H1 (cell line): ENCODE data around the gene ME1. TPM values are rescaled to one million over a fixed set of nuclear protein-coding genes. Genes with fewer than 3 reads are reported as not detected.

Experiments used
- CTCF ChIA-PET: fragments of 300-600 bp; sonication (Branson Sonifier 250); formaldehyde crosslinking; loops from one replicate; lab custom pipeline; 2021; ENCODE audit not compliant: partially characterized antibody; lab: Charles Lee
- POLR2A ChIA-PET: fragments of 300-600 bp; sonication (Branson Sonifier 250); formaldehyde crosslinking; loops from one replicate; lab custom pipeline; 2021; ENCODE audit warnings: inconsistent platforms; ENCODE audit not compliant: partially characterized antibody; lab: Charles Lee
- DNase-seq, 2 experiments: peaks; one replicate each; pipeline versions ENCODE4 v3.0.0 to v3.0.0-alpha.2; 2010 to 2022; ENCODE audit warnings: low spot score in 2 of 2, low read depth in 1 of 2, mixed read lengths in 1 of 2
- FAIRE-seq: peaks from 2 replicates; lab custom pipeline; 2011; peaks lifted over from hg19 to GRCh38; lab: Jason Lieb, UNC
- H2AFZ ChIP-seq: 2 replicates; pipeline ENCODE4 v1.8.1; 2012; ENCODE audit warnings: low read length, inconsistent platforms
- H2AK5ac ChIP-seq: 2 replicates; pipeline ENCODE4 v1.6.1; 2013; ENCODE audit warnings: low read depth, low read length
- H2BK120ac ChIP-seq: replicated peaks from 2 replicates; pipeline ENCODE3; 2013; ENCODE audit warnings: low read depth, low read length, inconsistent platforms
- H2BK12ac ChIP-seq: 2 replicates; pipeline ENCODE4 v1.6.1; 2013; ENCODE audit warnings: low read depth, low read length
- H2BK15ac ChIP-seq: 2 replicates; pipeline ENCODE4 v1.6.1; 2013; ENCODE audit warnings: low read length
- H2BK20ac ChIP-seq: 2 replicates; pipeline ENCODE4 v1.6.1; 2013; ENCODE audit warnings: low read length
- H2BK5ac ChIP-seq: 2 replicates; pipeline ENCODE4 v1.6.1; 2013; ENCODE audit warnings: low read depth, low read length
- H3K14ac ChIP-seq: 2 replicates; pipeline ENCODE4 v1.6.1; 2013; ENCODE audit warnings: inconsistent platforms; ENCODE audit not compliant: insufficient read length
- H3K18ac ChIP-seq: 2 replicates; pipeline ENCODE4 v1.6.1; 2013; ENCODE audit warnings: low read length; ENCODE audit errors: extremely low read depth
- H3K23ac ChIP-seq: 2 replicates; pipeline ENCODE4 v1.6.1; 2013; ENCODE audit warnings: inconsistent platforms; ENCODE audit not compliant: insufficient read length
- H3K23me2 ChIP-seq: 2 replicates; pipeline ENCODE4 v1.6.1; 2013; ENCODE audit warnings: low read depth, low read length
- H3K27ac ChIP-seq: 2 replicates; pipeline ENCODE4 v1.6.1; 2011; ENCODE audit warnings: low read depth, low read length, inconsistent platforms
- H3K27me3 ChIP-seq, 4 experiments: replicated peaks in 1 of 4; 1 replicate in 1 of 4; 2 replicates in 3 of 4; pipeline versions ENCODE4 v1.6.1 to v1.8.1; 2011 to 2013; ENCODE audit warnings: low read length in 3 of 4, mild to moderate bottlenecking in 3 of 4, inconsistent platforms in 2 of 4, mixed read lengths in 2 of 4, moderate library complexity in 1 of 4; ENCODE audit not compliant: control insufficient read depth in 3 of 4, insufficient read depth in 3 of 4; ENCODE audit errors: extremely low read depth in 1 of 4
- H3K36me3 ChIP-seq, 4 experiments: 2 replicates each; pipeline versions ENCODE4 v1.6.1 to v1.8.1; 2011 to 2013; ENCODE audit warnings: mild to moderate bottlenecking in 4 of 4, low read length in 3 of 4, moderate library complexity in 2 of 4, control low read depth in 1 of 4, inconsistent platforms in 1 of 4; ENCODE audit not compliant: insufficient read depth in 4 of 4, control insufficient read depth in 2 of 4
- H3K4ac ChIP-seq: replicated peaks from 2 replicates; pipeline ENCODE3; 2013; ENCODE audit warnings: low read length, low read depth, mixed read lengths, inconsistent platforms; ENCODE audit not compliant: insufficient read length
- H3K4me1 ChIP-seq, 4 experiments: replicated peaks in 1 of 4; 1 replicate in 1 of 4; 2 replicates in 3 of 4; pipeline versions ENCODE4 v1.6.1 to v1.8.1; 2011 to 2013; ENCODE audit warnings: low read length in 3 of 4, inconsistent platforms in 2 of 4, mixed read lengths in 1 of 4; ENCODE audit not compliant: insufficient read depth in 4 of 4, control insufficient read depth in 3 of 4
- H3K4me2 ChIP-seq, 2 experiments: 2 replicates each; pipeline versions ENCODE4 v1.6.1 to v1.8.1; 2011 to 2013; ENCODE audit warnings: low read depth in 2 of 2, low read length in 2 of 2, control low read depth in 1 of 2, inconsistent platforms in 1 of 2, mild to moderate bottlenecking in 1 of 2; ENCODE audit not compliant: insufficient read depth in 1 of 2
- H3K4me3 ChIP-seq, 4 experiments: fragments of 200-600, 300-600 bp in 1 of 4; sonication (generic), shearing (Covaris generic), sonication (Bioruptor Twin) in 1 of 4; 2 replicates each; pipeline versions ENCODE4 v1.5.1 to v1.8.1; 2011 to 2016; ENCODE audit warnings: low read length in 4 of 4, low read depth in 3 of 4, control low read depth in 2 of 4, inconsistent platforms in 2 of 4, mild to moderate bottlenecking in 2 of 4, mixed read lengths in 1 of 4, moderate library complexity in 1 of 4; ENCODE audit not compliant: insufficient read depth in 2 of 4; ENCODE audit errors: extremely low read depth in 1 of 4
- H3K56ac ChIP-seq: replicated peaks from 2 replicates; pipeline ENCODE3; 2013; ENCODE audit warnings: low read depth, mild to moderate bottlenecking, mixed read lengths, low read length, inconsistent platforms; ENCODE audit not compliant: insufficient read length
- H3K79me1 ChIP-seq: 2 replicates; pipeline ENCODE4 v1.6.1; 2013; ENCODE audit warnings: low read depth, low read length, control low read depth
- H3K79me2 ChIP-seq, 2 experiments: 2 replicates each; pipeline versions ENCODE4 v1.6.1 to v1.8.1; 2012 to 2013; ENCODE audit warnings: low read length in 2 of 2, mild to moderate bottlenecking in 2 of 2, inconsistent platforms in 1 of 2; ENCODE audit not compliant: insufficient read depth in 2 of 2, control insufficient read depth in 1 of 2
- H3K9ac ChIP-seq, 4 experiments: replicated peaks in 1 of 4; 1 replicate in 1 of 4; 2 replicates in 3 of 4; pipeline versions ENCODE4 v1.6.1 to v1.8.1; 2011 to 2013; ENCODE audit warnings: low read depth in 3 of 4, low read length in 3 of 4, control low read depth in 2 of 4, mild to moderate bottlenecking in 2 of 4, moderate library complexity in 2 of 4, inconsistent platforms in 1 of 4; ENCODE audit errors: extremely low read depth in 1 of 4
- H3K9me3 ChIP-seq, 2 experiments: 2 replicates each; pipeline versions ENCODE4 v1.6.1 to v1.8.1; 2012 to 2013; ENCODE audit warnings: mild to moderate bottlenecking in 2 of 2, moderate library complexity in 2 of 2, control low read depth in 1 of 2, inconsistent platforms in 1 of 2, low read depth in 1 of 2, low read length in 1 of 2, mixed read lengths in 1 of 2; ENCODE audit not compliant: insufficient read depth in 2 of 2
- H4K20me1 ChIP-seq, 2 experiments: replicated peaks in 1 of 2; 2 replicates each; pipeline versions ENCODE3 to v1.8.1; 2011 to 2013; ENCODE audit warnings: inconsistent platforms in 2 of 2, low read length in 2 of 2, mild to moderate bottlenecking in 1 of 2; ENCODE audit not compliant: insufficient read depth in 2 of 2, control insufficient read depth in 1 of 2
- H4K5ac ChIP-seq: 2 replicates; pipeline ENCODE4 v1.6.1; 2013; ENCODE audit warnings: low read length, low read depth, mixed read lengths, inconsistent platforms; ENCODE audit not compliant: insufficient read length
- H4K8ac ChIP-seq: 2 replicates; pipeline ENCODE4 v1.8.0; 2013; ENCODE audit warnings: mild to moderate bottlenecking, moderate library complexity, low read length, inconsistent platforms; ENCODE audit not compliant: insufficient read depth; ENCODE audit errors: extremely low read depth
- H4K91ac ChIP-seq: replicated peaks from 2 replicates; pipeline ENCODE3; 2013; ENCODE audit warnings: low read length, mixed read lengths, inconsistent platforms; ENCODE audit not compliant: insufficient read length
- CHD2 ChIP-seq: IDR thresholded peaks from 2 replicates; pipeline ENCODE4 v1.6.1; 2012; ENCODE audit warnings: low read length, improper control_type of control experiment
- CTCF ChIP-seq, 3 experiments: IDR thresholded peaks; 1 replicate in 2 of 3; 2 replicates in 1 of 3; pipeline versions ENCODE4 v1.5.1 to v1.6.1; 2011; ENCODE audit warnings: low read length in 3 of 3, mild to moderate bottlenecking in 3 of 3, inconsistent platforms in 2 of 3, low read depth in 1 of 3, moderate library complexity in 1 of 3; ENCODE audit not compliant: insufficient read depth in 1 of 3; ENCODE audit errors: control extremely low read depth in 1 of 3
- E2F6 ChIP-seq: IDR thresholded peaks from 2 replicates; pipeline ENCODE4 v1.6.1; 2012; ENCODE audit warnings: inconsistent platforms
- EP300 ChIP-seq, 2 experiments: IDR thresholded peaks; 1 replicate in 1 of 2; 2 replicates in 1 of 2; pipeline ENCODE4 v1.6.1; 2011 to 2012; ENCODE audit warnings: low read depth in 2 of 2, low read length in 2 of 2, mild to moderate bottlenecking in 2 of 2, borderline replicate concordance in 1 of 2, inconsistent platforms in 1 of 2, moderate library complexity in 1 of 2
- MAFK ChIP-seq: IDR thresholded peaks from 2 replicates; pipeline ENCODE4 v1.6.1; 2012; ENCODE audit warnings: low read depth, mild to moderate bottlenecking, improper control_type of control experiment, low read length
- RXRA ChIP-seq: IDR thresholded peaks from 2 replicates; pipeline ENCODE4 v1.6.1; 2011; ENCODE audit warnings: low read depth, mild to moderate bottlenecking, low read length, moderate library complexity; ENCODE audit not compliant: insufficient read depth
- SIX5 ChIP-seq: IDR thresholded peaks from 2 replicates; pipeline ENCODE4 v1.6.1; 2011; ENCODE audit warnings: mild to moderate bottlenecking, low read depth, low read length
- SP4 ChIP-seq: IDR thresholded peaks from 2 replicates; pipeline ENCODE4 v1.6.1; 2012; ENCODE audit warnings: low read length, inconsistent platforms
- TEAD4 ChIP-seq: IDR thresholded peaks from 2 replicates; pipeline ENCODE4 v1.6.1; 2012; ENCODE audit warnings: low read depth, low read length, inconsistent platforms, mixed read lengths
- polyA plus RNA-seq, 7 experiments: library from polyadenylated mRNA; depleted of rRNA in 3 of 7; stranded (reverse) in 5 of 7; unstranded in 2 of 7; fragments of >200 nt in 5 of 7; fragments of 200-250 nt in 2 of 7; gene quantifications; 1 replicate in 5 of 7; 2 replicates in 1 of 7; 4 replicates in 1 of 7; pipeline versions ENCODE4 v1.2.1 to v1.2.3, GENCODE V29; 2011 to 2013; ENCODE audit warnings: missing spikeins in 2 of 7, mixed read lengths in 2 of 7
- total RNA-seq: library from RNA; stranded (reverse); fragmentation: NEBNext Ultra II Directional; extraction: Animal tissue kit (Norgen Biotek cat#: 25700); gene quantifications from 2 replicates; pipeline ENCODE4 v1.2.1, GENCODE V29; 2021

ME1 gene
- total and polyA plus RNA-seq, 2 of the 8 experiments (the other 6 are each of a cell fraction or from before 2014, with no cell fraction given), result 1.3 to 3.9 TPM

- TF ChIP-seq MAFK, result no peak
Observed at GRCh38 chr6:83265384-83265783, 165.5 kb downstream of the ME1 start (continued).

- ChIA-PET CTCF (interaction anchor here (1.3 kb wide), 1 partner anchor 251 kb away, joined by 4 read pairs; no protein-coding TSS in a partner anchor), POLR2A (no interaction called here)
- no peak overlapping the region for H4K5ac ChIP-seq
- H4K20me1 ChIP-seq, result no peaks in the 10 kb centered on the region
- no peak overlapping the region for H3K4ac ChIP-seq
- H2BK120ac ChIP-seq, result no peak overlapping the region
- H2AK5ac ChIP-seq, result no peak overlapping the region
- H3K4me2 ChIP-seq, result no peak overlapping the region
- no peaks in the 10 kb centered on the region for H3K9me3 ChIP-seq
- H3K56ac ChIP-seq, result no peak overlapping the region
- no peaks in the 10 kb centered on the region for H3K4me1 ChIP-seq
- no peak overlapping the region for H2BK5ac ChIP-seq
- H2BK20ac ChIP-seq, result no peak overlapping the region
- no peak overlapping the region for H2BK15ac ChIP-seq
- H2AFZ ChIP-seq, result no peak overlapping the region
- no peak overlapping the region for H3K23ac ChIP-seq
- H3K23me2 ChIP-seq, result no peaks in the 10 kb centered on the region
- H3K79me1 ChIP-seq, result no peaks in the 10 kb centered on the region
- no peak overlapping the region for H3K14ac ChIP-seq
- no peaks in the 10 kb centered on the region for H3K79me2 ChIP-seq
- no peak overlapping the region for H3K4me3 ChIP-seq
- DNase-seq (no peak), FAIRE-seq (no peak)
- H3K27ac ChIP-seq, result no peak overlapping the region
- no peaks in the 10 kb centered on the region for H3K36me3 ChIP-seq
- H3K9ac ChIP-seq, result no peak overlapping the region
- no peak overlapping the region for H4K91ac ChIP-seq
- H4K8ac ChIP-seq, result no peak overlapping the region
- no peak overlapping the region for H2BK12ac ChIP-seq
- peaks cover 0 to 1% (median 0%) of the 10 kb centered on the region in 4 experiments; a peak in 1 of 7 replicates for H3K27me3 ChIP-seq
- H3K18ac ChIP-seq, result no peak overlapping the region
- TF ChIP-seq TEAD4 (no peak), SIX5 (no peak), RXRA (no peak), CHD2 (no peak), SP4 (no peak), CTCF (IDR thresholded peaks at IDR 0.05; ENCODE audit: control extremely low read depth in 1 of 3, insufficient read depth in 1 of 3, low read depth in 1 of 3, low read length in 3 of 3) (no peak), EP300 (IDR thresholded peaks at IDR 0.05; ENCODE audit: borderline replicate concordance in 1 of 2, low read depth in 2 of 2, low read length in 2 of 2) (no peak), E2F6 (no peak)
Observed at GRCh38 chr6:83260577-83260976, 170.3 kb downstream of the ME1 start.
